ENCODE results near the gene USP33. TPM values are rescaled to one million over a fixed set of nuclear protein-coding genes. Genes with fewer than 3 reads are reported as not detected.

Gene USP33
- total and polyA plus RNA-seq, 12 donors = 29.6 to 95.7 (median 66.5) TPM

DNA sequence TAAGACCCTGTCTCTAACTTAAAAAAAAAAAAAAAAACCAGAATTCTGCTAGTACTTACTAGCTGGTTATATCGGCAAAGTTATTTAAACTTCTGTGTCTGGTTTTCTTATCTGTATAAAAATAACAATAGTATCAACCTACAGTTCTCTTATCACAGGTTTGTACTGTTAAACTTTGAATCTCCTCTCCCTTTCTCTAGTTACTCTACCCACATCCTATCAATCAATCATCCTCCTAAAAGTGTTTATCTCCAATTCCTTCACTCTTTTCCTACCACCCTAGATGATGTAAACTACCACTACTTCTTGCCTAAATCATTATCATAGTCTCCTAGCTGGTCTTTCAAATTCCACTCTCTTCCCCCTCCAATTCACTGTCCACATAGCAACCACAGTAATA, 27.6 kb downstream of the USP33 start:
- no peak overlapping the region for H3K27ac ChIP-seq
- no peaks in the 10 kb centered on the region for H3K27me3 ChIP-seq
- no peaks in the 10 kb centered on the region for H3K9me3 ChIP-seq (replicated peaks in 1 of 3)
- TF ChIP-seq, protein P1, sequence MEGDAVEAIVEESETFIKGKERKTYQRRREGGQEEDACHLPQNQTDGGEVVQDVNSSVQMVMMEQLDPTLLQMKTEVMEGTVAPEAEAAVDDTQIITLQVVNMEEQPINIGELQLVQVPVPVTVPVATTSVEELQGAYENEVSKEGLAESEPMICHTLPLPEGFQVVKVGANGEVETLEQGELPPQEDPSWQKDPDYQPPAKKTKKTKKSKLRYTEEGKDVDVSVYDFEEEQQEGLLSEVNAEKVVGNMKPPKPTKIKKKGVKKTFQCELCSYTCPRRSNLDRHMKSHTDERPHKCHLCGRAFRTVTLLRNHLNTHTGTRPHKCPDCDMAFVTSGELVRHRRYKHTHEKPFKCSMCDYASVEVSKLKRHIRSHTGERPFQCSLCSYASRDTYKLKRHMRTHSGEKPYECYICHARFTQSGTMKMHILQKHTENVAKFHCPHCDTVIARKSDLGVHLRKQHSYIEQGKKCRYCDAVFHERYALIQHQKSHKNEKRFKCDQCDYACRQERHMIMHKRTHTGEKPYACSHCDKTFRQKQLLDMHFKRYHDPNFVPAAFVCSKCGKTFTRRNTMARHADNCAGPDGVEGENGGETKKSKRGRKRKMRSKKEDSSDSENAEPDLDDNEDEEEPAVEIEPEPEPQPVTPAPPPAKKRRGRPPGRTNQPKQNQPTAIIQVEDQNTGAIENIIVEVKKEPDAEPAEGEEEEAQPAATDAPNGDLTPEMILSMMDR (IDR thresholded peaks at IDR 0.05) = no peak
- TF ChIP-seq POLR2A (IDR thresholded peaks at IDR 0.05) = no peak
- H3K36me3 ChIP-seq (replicated peaks in 1 of 2) = peaks cover 0 to 25% of the 10 kb centered on the region in 2 donors
- no peak for DNase-seq
- intact Hi-C loops (cut with DNase I) = no loop called here
- 93 to 98% (median 95%) methylated on average over 1 of the region's 1 CpG for WGBS, 4 donors
- H3K4me1 ChIP-seq (replicated peaks in 1 of 2) = no peaks in the 10 kb centered on the region
- no peak overlapping the region for H3K4me3 ChIP-seq

DNA sequence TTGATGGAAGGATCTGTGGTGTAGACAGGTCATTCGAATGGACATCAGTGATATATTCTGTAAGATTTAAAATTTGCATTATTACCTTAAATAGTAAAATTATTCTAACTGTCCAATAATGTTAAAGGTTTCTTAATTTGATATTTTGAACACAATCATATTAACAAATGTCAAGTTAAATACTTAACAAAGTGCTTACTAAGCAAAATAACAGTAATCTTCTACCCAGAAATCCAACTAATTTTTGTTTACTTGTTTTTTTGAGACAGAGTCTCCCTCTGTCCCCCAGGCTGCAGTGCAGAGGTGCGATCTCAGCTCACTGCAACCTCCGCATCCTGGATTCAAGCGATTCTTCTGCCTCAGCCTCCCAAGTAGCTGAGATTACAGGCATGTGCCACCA, 33.9 kb downstream of the USP33 start:
- no peaks in the 10 kb centered on the region for H3K27me3 ChIP-seq
- intact Hi-C loops (cut with DNase I) = no loop called here
- H3K36me3 ChIP-seq (replicated peaks in 1 of 2) = peaks cover 0 to 77% of the 10 kb centered on the region in 2 donors
- no peak for DNase-seq
- no peaks in the 10 kb centered on the region for H3K4me1 ChIP-seq (replicated peaks in 1 of 2)
- WGBS, 4 donors = 93 to 99% (median 97%) methylated on average over 4 of the region's 4 CpGs
- no peak overlapping the region for H3K4me3 ChIP-seq
- H3K27ac ChIP-seq = no peak overlapping the region
- TF ChIP-seq POLR2A (IDR thresholded peaks at IDR 0.05) = no peak
- H3K9me3 ChIP-seq (replicated peaks in 1 of 3) = no peaks in the 10 kb centered on the region

DNA sequence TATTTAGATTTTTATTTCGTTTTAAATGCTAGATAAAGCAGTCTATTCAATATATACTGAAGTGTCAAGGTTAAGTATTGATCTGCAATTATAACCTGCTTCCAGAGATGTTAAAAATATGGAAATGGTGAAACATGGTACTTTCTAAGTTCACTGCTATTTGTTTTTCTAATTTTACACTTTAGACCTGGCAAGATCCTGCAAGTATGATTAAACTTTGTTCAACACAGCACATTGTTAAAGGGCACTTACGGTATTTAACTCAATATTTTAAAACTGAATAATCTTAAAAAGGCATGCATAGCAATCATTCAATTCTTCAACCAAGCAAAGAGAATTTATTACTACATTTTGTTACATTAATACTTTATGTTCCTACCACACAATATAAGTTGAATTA, 41.5 kb downstream of the USP33 start:
- no peak overlapping the region for H3K4me3 ChIP-seq
- no peaks in the 10 kb centered on the region for H3K4me1 ChIP-seq (replicated peaks in 1 of 2)
- 95 to 97% (median 96%) methylated on average over 2 of the region's 2 CpGs for WGBS, 4 donors
- no peaks in the 10 kb centered on the region for H3K9me3 ChIP-seq (replicated peaks in 1 of 3)
- H3K27ac ChIP-seq = no peak overlapping the region
- DNase-seq = no peak
- intact Hi-C loops (cut with DNase I) = no loop called here
- H3K36me3 ChIP-seq (replicated peaks in 1 of 2) = peaks cover 0 to 90% of the 10 kb centered on the region in 2 donors
- no peak for TF ChIP-seq POLR2A (IDR thresholded peaks at IDR 0.05)
- TF ChIP-seq, protein P1 (IDR thresholded peaks at IDR 0.05) = no peak
- no peaks in the 10 kb centered on the region for H3K27me3 ChIP-seq

DNA sequence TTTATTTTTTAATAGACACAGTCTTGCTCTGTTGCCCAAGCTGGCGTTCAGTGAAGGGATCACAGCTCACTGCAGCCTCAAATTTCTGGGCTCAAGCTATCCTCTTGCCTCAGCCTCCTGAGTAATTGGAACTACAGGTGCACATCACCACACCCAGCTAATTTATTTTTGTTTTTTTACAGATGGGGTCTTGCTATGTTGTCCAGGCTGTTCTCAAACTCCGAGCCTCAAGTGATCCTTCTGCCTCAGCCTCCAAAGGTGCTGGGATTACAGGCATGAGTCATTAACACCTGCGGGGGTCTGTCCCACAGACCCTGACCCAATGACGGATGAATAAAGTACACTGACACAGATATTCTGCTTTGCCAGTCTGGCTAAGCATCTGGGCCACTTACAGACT, 43.6 kb downstream of the USP33 start:
- intact Hi-C loops (cut with DNase I) = no loop called here
- no peaks in the 10 kb centered on the region for H3K9me3 ChIP-seq (replicated peaks in 1 of 3)
- 92 to 96% (median 95%) methylated on average over 4 of the region's 4 CpGs for WGBS, 4 donors
- H3K36me3 ChIP-seq (replicated peaks in 1 of 2) = peaks cover 0 to 90% of the 10 kb centered on the region in 2 donors
- no peaks in the 10 kb centered on the region for H3K4me1 ChIP-seq (replicated peaks in 1 of 2)
- H3K4me3 ChIP-seq = no peak overlapping the region
- no peaks in the 10 kb centered on the region for H3K27me3 ChIP-seq
- TF ChIP-seq, protein P1 (IDR thresholded peaks at IDR 0.05) = no peak
- no peak for TF ChIP-seq POLR2A (IDR thresholded peaks at IDR 0.05)
- DNase-seq = no peak
- H3K27ac ChIP-seq = no peak overlapping the region

DNA sequence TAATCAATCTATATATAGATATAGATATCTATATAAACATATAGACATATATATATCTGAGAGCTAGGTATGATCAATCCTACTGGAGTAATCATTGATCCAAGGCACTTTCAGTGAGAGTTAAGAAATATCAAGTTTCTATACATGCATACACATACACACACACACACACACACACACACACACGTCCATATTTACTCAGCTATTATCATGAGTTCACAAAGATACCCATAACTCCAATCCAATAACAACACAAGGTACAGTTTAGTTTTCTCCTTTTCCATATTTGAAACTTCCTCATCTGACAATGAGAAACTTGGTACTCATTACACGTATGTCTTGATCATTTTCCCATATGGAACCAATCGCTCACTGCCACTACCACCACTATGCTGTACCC, 49.9 kb downstream of the USP33 start:
- intact Hi-C loops (cut with DNase I) = no loop called here
- Histone ChIP-seq H3K27me3 (no peaks in the 10 kb centered on the region), H3K9me3 (replicated peaks in 1 of 3) (no peaks in the 10 kb centered on the region), H3K27ac (no peak overlapping the region), H3K4me1 (replicated peaks in 1 of 2) (no peaks in the 10 kb centered on the region), H3K36me3 (replicated peaks in 1 of 2) (peaks cover 0 to 75% of the 10 kb centered on the region in 2 donors), H3K4me3 (no peak overlapping the region)
- TF ChIP-seq, protein P1 (IDR thresholded peaks at IDR 0.05) = no peak
- TF ChIP-seq POLR2A (IDR thresholded peaks at IDR 0.05) = no peak
- 91 to 96% (median 95%) methylated on average over 3 of the region's 3 CpGs for WGBS, 4 donors
- no peak for DNase-seq
